GM18508 (cell line): Measurements from ENCODE around the gene GABRG2.

Experiments
- ATAC-seq: cut with Tn5 transposase; IDR thresholded peaks from one replicate; pipeline ENCODE4 v1.9.1; 2021; ENCODE audit warnings: moderate number of reproducible peaks; ENCODE audit not compliant: insufficient read depth, unreplicated experiment

Gene GABRG2

GRCh38 chr5:162187371-162187770 is 119.8 kb downstream of the GABRG2 start:
- no peak for ATAC-seq

- no peak for ATAC-seq
Measured at GRCh38 chr5:162189719-162190118, 122.1 kb downstream of the GABRG2 start.

- no peak for ATAC-seq
Measured at GRCh38 chr5:162193012-162193411, 125.4 kb downstream of the GABRG2 start.

- no peak for ATAC-seq
Measured at GRCh38 chr5:162196351-162196750, 128.8 kb downstream of the GABRG2 start.

GRCh38 chr5:162202285-162202880 is 134.8 kb downstream of the GABRG2 start:
- no peak for ATAC-seq
